Lower leg skin (tissue), 3 donors: ENCODE results near the gene MAEL.

Source experiments
- CTCF ChIP-seq, 3 donors: fragments of 450-650 bp; IDR thresholded peaks; one replicate each; pipeline ENCODE4 v1.5.1; 2016; ENCODE audit warnings: antibody characterized with exemption in 3 of 3, mild to moderate bottlenecking in 3 of 3, moderate library complexity in 2 of 3
- POLR2A ChIP-seq, 2 donors: fragments of 450-650 bp; IDR thresholded peaks; one replicate each; pipeline ENCODE4 v1.6.1; 2016 to 2017; ENCODE audit warnings: antibody characterized with exemption in 2 of 2, mild to moderate bottlenecking in 1 of 2, moderate library complexity in 1 of 2

- no peak for TF ChIP-seq CTCF (IDR thresholded peaks at IDR 0.05)
- TF ChIP-seq POLR2A (IDR thresholded peaks at IDR 0.05): no peak
These were observed 62.8 kb downstream of the MAEL start for GRCh38 chr1:167051907-167052306.
